HCT116 (cell line): ENCODE data around the gene POLD1. TPM values are rescaled to one million over a fixed set of nuclear protein-coding genes. Genes with fewer than 3 reads are reported as not detected.

Source experiments
- ATAC-seq: fragments of 200-7000 bp; cut with Tn5 transposase; 2 replicates; pipeline ENCODE4 v1.9.1; 2020; ENCODE audit warnings: mild to moderate bottlenecking, moderate library complexity
- BruUV-seq: library from RNA; stranded (reverse); fragments of 400-500 nt; replicated peaks from 2 replicates; lab custom pipeline; 2021; lab: Mats Ljungman, UMichigan
- CTCF ChIA-PET: fragments of 300-600 bp; sonication (Branson Sonifier 250); formaldehyde crosslinking; loops from one replicate; lab custom pipeline; 2021; ENCODE audit warnings: antibody characterized with exemption; lab: Charles Lee
- POLR2A ChIA-PET: fragments of 300-600, 350-600 bp; sonication (Branson Sonifier 250); formaldehyde crosslinking; loops from one replicate; lab custom pipeline; 2021; ENCODE audit warnings: antibody characterized with exemption; lab: Charles Lee
- RAD21 ChIA-PET, 2 experiments: fragments of 300-600 bp; sonication (Branson Sonifier 250); formaldehyde crosslinking; loops; one replicate each; lab custom pipeline; 2023; ENCODE audit warnings: low total read pairs in 2 of 2; ENCODE audit not compliant: uncharacterized antibody in 2 of 2, unreplicated experiment in 2 of 2, low non-redundant PET in 1 of 2; lab: Charles Lee
- DNase-seq: peaks from one replicate; pipeline ENCODE4 v3.0.0-alpha.2; 2010; ENCODE audit warnings: low read depth, low spot score
- H2AFZ ChIP-seq: fragments of 200-600 bp; shearing (Covaris generic), sonication (generic); 2 replicates; pipeline ENCODE4 v1.6.1; 2017; ENCODE audit warnings: low read depth, mixed run types, mixed read lengths, antibody characterized with exemption, low read length; ENCODE audit not compliant: poor library complexity, severe bottlenecking
- H3K27ac ChIP-seq: 2 replicates; pipeline ENCODE4 v1.5.1; 2012; ENCODE audit warnings: low read depth, low read length
- H3K27me3 ChIP-seq: fragments of 200-600 bp; sonication (generic); 2 replicates; pipeline ENCODE4 v1.6.1; 2016; ENCODE audit warnings: mixed run types, low read length, mixed read lengths; ENCODE audit not compliant: insufficient read depth
- H3K36me3 ChIP-seq, 2 experiments: fragments of 200-500 bp in 1 of 2; fragments of 200-600 bp in 1 of 2; sonication (Bioruptor generic) in 1 of 2; sonication (generic) in 1 of 2; 2 replicates each; pipeline versions ENCODE4 v1.5.1 to v1.6.1; 2014 to 2016; ENCODE audit warnings: low read length in 2 of 2, inconsistent platforms in 1 of 2, mixed read lengths in 1 of 2, mixed run types in 1 of 2; ENCODE audit not compliant: insufficient read depth in 2 of 2, control insufficient read depth in 1 of 2
- H3K4me1 ChIP-seq, 2 experiments: fragments of 200-600 bp in 1 of 2; sonication (generic) in 1 of 2; 2 replicates each; pipeline versions ENCODE4 v1.5.1 to v1.6.1; 2012 to 2017; ENCODE audit warnings: low read length in 2 of 2, inconsistent platforms in 1 of 2, mild to moderate bottlenecking in 1 of 2, mixed read lengths in 1 of 2, mixed run types in 1 of 2, moderate library complexity in 1 of 2; ENCODE audit not compliant: insufficient read depth in 2 of 2, control insufficient read depth in 1 of 2
- H3K4me2 ChIP-seq: fragments of 200-600 bp; sonication (generic); 2 replicates; pipeline ENCODE4 v1.6.1; 2017; ENCODE audit warnings: mixed run types, low read length, mixed read lengths
- H3K4me3 ChIP-seq, 2 experiments: fragments of 200-600 bp in 1 of 2; sonication (generic) in 1 of 2; replicated peaks in 1 of 2; 2 replicates each; pipeline ENCODE4 v1.5.1; 2011 to 2016; ENCODE audit warnings: low read length in 2 of 2, control low read depth in 1 of 2, low read depth in 1 of 2, mild to moderate bottlenecking in 1 of 2, mixed read lengths in 1 of 2, mixed run types in 1 of 2
- H3K79me2 ChIP-seq: fragments of 200-600 bp; sonication (generic); 2 replicates; pipeline ENCODE4 v1.6.1; 2017; ENCODE audit warnings: mild to moderate bottlenecking, mixed run types, low read length, moderate library complexity, mixed read lengths; ENCODE audit not compliant: insufficient read depth
- H3K9ac ChIP-seq: fragments of 200-600 bp; sonication (generic); 2 replicates; pipeline ENCODE4 v1.6.1; 2016; ENCODE audit warnings: low read length, mixed read lengths
- H3K9me2 ChIP-seq: fragments of 200-600 bp; sonication (generic), shearing (Covaris generic); 2 replicates; pipeline ENCODE4 v1.6.1; 2017; ENCODE audit warnings: mixed run types, mild to moderate bottlenecking, moderate library complexity; ENCODE audit not compliant: insufficient read depth
- H3K9me3 ChIP-seq, 2 experiments: fragments of 200-500 bp in 1 of 2; fragments of 200-600 bp in 1 of 2; sonication (Bioruptor generic) in 1 of 2; sonication (generic) in 1 of 2; 2 replicates each; pipeline ENCODE4 v1.6.1; 2014 to 2017; ENCODE audit warnings: low read length in 2 of 2, mixed read lengths in 2 of 2, inconsistent platforms in 1 of 2, low read depth in 1 of 2, mild to moderate bottlenecking in 1 of 2, mixed run types in 1 of 2, moderate library complexity in 1 of 2; ENCODE audit not compliant: control insufficient read depth in 1 of 2, insufficient read depth in 1 of 2
- H4K20me1 ChIP-seq: fragments of 200-600 bp; sonication (generic), shearing (Covaris generic); 2 replicates; pipeline ENCODE4 v1.6.1; 2017; ENCODE audit warnings: mixed run types, mild to moderate bottlenecking, moderate library complexity; ENCODE audit not compliant: insufficient read depth
- CBX3 ChIP-seq: IDR thresholded peaks from 2 replicates; pipeline ENCODE4 v1.6.1; 2012; ENCODE audit warnings: low read depth
- CEBPB ChIP-seq: IDR thresholded peaks from 2 replicates; pipeline ENCODE4 v1.6.1; 2012; ENCODE audit warnings: low read depth
- ELF1 ChIP-seq: IDR thresholded peaks from 2 replicates; pipeline ENCODE4 v1.6.1; 2012; ENCODE audit warnings: low read depth, borderline replicate concordance
- EZH2 ChIP-seq: fragments of 200-600 bp; sonication (generic); IDR thresholded peaks from 2 replicates; pipeline ENCODE4 v1.6.1; 2017; ENCODE audit warnings: antibody characterized with exemption, mixed run types
- FOSL1 ChIP-seq: IDR thresholded peaks from 2 replicates; pipeline ENCODE4 v1.6.1; 2012; ENCODE audit warnings: low read depth
- JUND ChIP-seq: IDR thresholded peaks from 2 replicates; pipeline ENCODE4 v1.6.1; 2012
- POLR2A ChIP-seq: IDR thresholded peaks from 2 replicates; pipeline ENCODE4 v1.7.0; 2011; ENCODE audit warnings: borderline replicate concordance; ENCODE audit not compliant: insufficient read depth, insufficient read length; ENCODE audit errors: extremely low read depth
- POLR2AphosphoS5 ChIP-seq: IDR thresholded peaks from 2 replicates; pipeline ENCODE4 v1.6.1; 2011; ENCODE audit warnings: mild to moderate bottlenecking, low read depth, low read length, moderate library complexity
- SIN3A ChIP-seq: IDR thresholded peaks from 2 replicates; pipeline ENCODE4 v1.6.1; 2012; ENCODE audit warnings: low read depth
- SP1 ChIP-seq: IDR thresholded peaks from 2 replicates; pipeline ENCODE4 v1.6.1; 2012; ENCODE audit warnings: low read depth
- SRF ChIP-seq: IDR thresholded peaks from 2 replicates; pipeline ENCODE4 v1.6.1; 2012; ENCODE audit warnings: low read depth
- TCF7L2 ChIP-seq: IDR thresholded peaks from 2 replicates; pipeline ENCODE4 v1.7.0; 2011; ENCODE audit warnings: borderline replicate concordance, inconsistent platforms; ENCODE audit not compliant: insufficient read depth, insufficient read length; ENCODE audit errors: extremely low read depth
- ZNF274 ChIP-seq: fragments of 200-500 bp; sonication (Bioruptor generic); IDR thresholded peaks from 2 replicates; pipeline ENCODE4 v1.6.1; 2014; ENCODE audit warnings: mild to moderate bottlenecking, low read depth, low read length, inconsistent platforms
- intact Hi-C: fragments of 100-400 bp; cut with micrococcal nuclease; formaldehyde crosslinking; loops from 2 replicates; pipeline ENCODE4 v1.10.0; 2022
- total RNA-seq: library from RNA; stranded (reverse); gene quantifications from one replicate; pipeline ENCODE4 v1.2.1, GENCODE V29; 2021; ENCODE audit not compliant: unreplicated experiment
- TF ChIP-seq, protein P1 (sequence below): IDR thresholded peaks from 2 replicates; pipeline ENCODE4 v1.6.1; 2012; ENCODE audit warnings: low read depth
- TF ChIP-seq, protein P2 (sequence below), 3 experiments: fragments of 200-600 bp in 1 of 3; sonication (generic) in 1 of 3; IDR thresholded peaks in 2 of 3; conservative IDR thresholded peaks in 1 of 3; 2 replicates each; pipeline ENCODE4 v1.5.1; 2012 to 2017; ENCODE audit warnings: low read depth in 2 of 3, low read length in 2 of 3, antibody characterized with exemption in 1 of 3, borderline replicate concordance in 1 of 3, control low read depth in 1 of 3, mild to moderate bottlenecking in 1 of 3, mixed read lengths in 1 of 3, mixed run types in 1 of 3, moderate library complexity in 1 of 3; ENCODE audit not compliant: insufficient read depth in 1 of 3

Gene POLD1
- total RNA-seq, 1 experiment from 2014 or later = 122 TPM

DNA sequence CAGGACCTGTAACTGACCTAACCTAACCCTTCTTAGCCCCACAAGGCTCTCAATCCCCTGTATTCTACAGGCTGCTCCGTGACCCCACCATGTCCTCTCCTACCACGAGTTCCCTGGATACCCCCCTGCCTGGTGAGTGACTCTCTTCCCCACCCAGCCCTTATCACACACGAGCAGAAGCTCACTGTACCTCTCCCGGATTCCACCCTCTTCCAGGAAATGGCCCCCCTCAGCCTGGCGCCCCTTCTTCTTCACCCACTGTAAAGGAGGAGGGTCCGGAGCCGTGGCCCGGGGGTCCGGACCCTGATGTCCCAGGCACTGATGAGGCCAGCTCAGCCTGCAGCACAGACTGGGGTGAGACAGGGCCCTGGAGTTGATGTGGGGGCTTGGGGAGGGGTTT, 6.6 kb upstream of the POLD1 start:
- Histone ChIP-seq H3K9ac (no peak overlapping the region), H2AFZ (no peak overlapping the region), H3K4me2 (peak overlapping the region; percentile 67), H3K4me1 (peaks cover 4 to 13% of the 10 kb centered on the region in 2 experiments; a peak in 3 of 4 replicates), H3K27me3 (no peaks in the 10 kb centered on the region), H3K27ac (peak overlapping the region; percentile 51; the same call in 1 of the 2 replicates), H4K20me1 (no peaks in the 10 kb centered on the region), H3K9me3 (no peaks in the 10 kb centered on the region), H3K79me2 (peaks cover 14% of the 10 kb centered on the region; the same call in 1 of the 2 replicates), H3K9me2 (no peaks in the 10 kb centered on the region), H3K4me3 (peak overlapping the region; percentile 43 to 95), H3K36me3 (peaks cover 28 to 34% of the 10 kb centered on the region in 2 experiments)
- TF ChIP-seq SP1 (no peak), ELF1 (no peak), POLR2AphosphoS5 (no peak), FOSL1 (no peak), TCF7L2 (no peak), CBX3 (no peak), CEBPB (no peak), EZH2 (no peak), JUND (no peak), POLR2A (no peak), SIN3A (no peak), SRF (no peak), ZNF274 (no peak)
- TF ChIP-seq, protein P1, sequence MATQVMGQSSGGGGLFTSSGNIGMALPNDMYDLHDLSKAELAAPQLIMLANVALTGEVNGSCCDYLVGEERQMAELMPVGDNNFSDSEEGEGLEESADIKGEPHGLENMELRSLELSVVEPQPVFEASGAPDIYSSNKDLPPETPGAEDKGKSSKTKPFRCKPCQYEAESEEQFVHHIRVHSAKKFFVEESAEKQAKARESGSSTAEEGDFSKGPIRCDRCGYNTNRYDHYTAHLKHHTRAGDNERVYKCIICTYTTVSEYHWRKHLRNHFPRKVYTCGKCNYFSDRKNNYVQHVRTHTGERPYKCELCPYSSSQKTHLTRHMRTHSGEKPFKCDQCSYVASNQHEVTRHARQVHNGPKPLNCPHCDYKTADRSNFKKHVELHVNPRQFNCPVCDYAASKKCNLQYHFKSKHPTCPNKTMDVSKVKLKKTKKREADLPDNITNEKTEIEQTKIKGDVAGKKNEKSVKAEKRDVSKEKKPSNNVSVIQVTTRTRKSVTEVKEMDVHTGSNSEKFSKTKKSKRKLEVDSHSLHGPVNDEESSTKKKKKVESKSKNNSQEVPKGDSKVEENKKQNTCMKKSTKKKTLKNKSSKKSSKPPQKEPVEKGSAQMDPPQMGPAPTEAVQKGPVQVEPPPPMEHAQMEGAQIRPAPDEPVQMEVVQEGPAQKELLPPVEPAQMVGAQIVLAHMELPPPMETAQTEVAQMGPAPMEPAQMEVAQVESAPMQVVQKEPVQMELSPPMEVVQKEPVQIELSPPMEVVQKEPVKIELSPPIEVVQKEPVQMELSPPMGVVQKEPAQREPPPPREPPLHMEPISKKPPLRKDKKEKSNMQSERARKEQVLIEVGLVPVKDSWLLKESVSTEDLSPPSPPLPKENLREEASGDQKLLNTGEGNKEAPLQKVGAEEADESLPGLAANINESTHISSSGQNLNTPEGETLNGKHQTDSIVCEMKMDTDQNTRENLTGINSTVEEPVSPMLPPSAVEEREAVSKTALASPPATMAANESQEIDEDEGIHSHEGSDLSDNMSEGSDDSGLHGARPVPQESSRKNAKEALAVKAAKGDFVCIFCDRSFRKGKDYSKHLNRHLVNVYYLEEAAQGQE = no peak
- TF ChIP-seq, protein P2, sequence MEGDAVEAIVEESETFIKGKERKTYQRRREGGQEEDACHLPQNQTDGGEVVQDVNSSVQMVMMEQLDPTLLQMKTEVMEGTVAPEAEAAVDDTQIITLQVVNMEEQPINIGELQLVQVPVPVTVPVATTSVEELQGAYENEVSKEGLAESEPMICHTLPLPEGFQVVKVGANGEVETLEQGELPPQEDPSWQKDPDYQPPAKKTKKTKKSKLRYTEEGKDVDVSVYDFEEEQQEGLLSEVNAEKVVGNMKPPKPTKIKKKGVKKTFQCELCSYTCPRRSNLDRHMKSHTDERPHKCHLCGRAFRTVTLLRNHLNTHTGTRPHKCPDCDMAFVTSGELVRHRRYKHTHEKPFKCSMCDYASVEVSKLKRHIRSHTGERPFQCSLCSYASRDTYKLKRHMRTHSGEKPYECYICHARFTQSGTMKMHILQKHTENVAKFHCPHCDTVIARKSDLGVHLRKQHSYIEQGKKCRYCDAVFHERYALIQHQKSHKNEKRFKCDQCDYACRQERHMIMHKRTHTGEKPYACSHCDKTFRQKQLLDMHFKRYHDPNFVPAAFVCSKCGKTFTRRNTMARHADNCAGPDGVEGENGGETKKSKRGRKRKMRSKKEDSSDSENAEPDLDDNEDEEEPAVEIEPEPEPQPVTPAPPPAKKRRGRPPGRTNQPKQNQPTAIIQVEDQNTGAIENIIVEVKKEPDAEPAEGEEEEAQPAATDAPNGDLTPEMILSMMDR (IDR thresholded peaks at IDR 0.05 in 2 of 3, conservative IDR thresholded peaks at IDR 0.05 in 1 of 3; ENCODE audit: borderline replicate concordance in 1 of 3, insufficient read depth in 1 of 3, low read depth in 2 of 3, low read length in 2 of 3) = no peak
- POLR2A ChIA-PET = interaction anchor here (1.0 kb wide), 1 partner anchor 347 kb away, joined by 5 read pairs; no protein-coding TSS in a partner anchor
- CTCF ChIA-PET = interaction anchor here (1.0 kb wide), 1 partner anchor 9 kb away, joined by 3 read pairs; no protein-coding TSS in a partner anchor
- RAD21 ChIA-PET = no interaction called here
- DNase-seq = no peak
- ATAC-seq = no peak
- intact Hi-C loops = no loop called here
- no TSS peak for BruUV-seq
